HTR-8/SVneo (cell line): ENCODE measurements around the gene PARD3B.

Experiments used
- DNase-seq: peaks from one replicate; pipeline ENCODE4 v3.0.0; 2011; ENCODE audit warnings: low spot score, mixed read lengths; ENCODE audit not compliant: insufficient read length
- FAIRE-seq: peaks from 2 replicates; lab custom pipeline; 2011; peaks lifted over from hg19 to GRCh38; lab: Jason Lieb, UNC

PARD3B gene

GRCh38 chr2:205580212-205580987 is 1035.1 kb downstream of the PARD3B start:
- FAIRE-seq (no peak), DNase-seq (no peak)

- FAIRE-seq (no peak), DNase-seq (no peak)
Observed at GRCh38 chr2:205582366-205582765, 1037.1 kb downstream of the PARD3B start.

- no peak for FAIRE-seq
Observed at GRCh38 chr2:205585449-205586383, 1040.4 kb downstream of the PARD3B start.

DNA sequence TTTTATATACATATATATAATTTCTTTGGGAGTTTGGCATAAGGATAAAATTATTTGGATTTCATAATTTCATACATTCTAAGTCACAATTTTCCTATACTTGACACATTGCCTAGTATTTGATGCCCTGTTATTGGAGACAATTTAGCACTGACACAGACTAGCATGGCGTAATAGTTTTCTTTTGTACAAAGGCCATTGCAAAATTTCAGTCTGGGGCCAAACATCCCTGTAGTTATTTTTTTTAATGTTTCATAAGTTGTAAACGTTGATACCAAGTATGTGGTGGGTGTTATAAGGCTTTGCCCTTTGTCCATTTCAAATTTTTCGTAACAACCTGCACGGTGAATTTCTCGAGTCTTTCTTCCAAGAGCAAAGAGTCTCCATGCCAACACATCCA is 1041.4 kb downstream of the PARD3B start:
- DNase-seq (no peak), FAIRE-seq (no peak)

More at GRCh38 chr2:205585449-205586383, 1040.4 kb downstream of the PARD3B start:
- no peak for DNase-seq

DNA sequence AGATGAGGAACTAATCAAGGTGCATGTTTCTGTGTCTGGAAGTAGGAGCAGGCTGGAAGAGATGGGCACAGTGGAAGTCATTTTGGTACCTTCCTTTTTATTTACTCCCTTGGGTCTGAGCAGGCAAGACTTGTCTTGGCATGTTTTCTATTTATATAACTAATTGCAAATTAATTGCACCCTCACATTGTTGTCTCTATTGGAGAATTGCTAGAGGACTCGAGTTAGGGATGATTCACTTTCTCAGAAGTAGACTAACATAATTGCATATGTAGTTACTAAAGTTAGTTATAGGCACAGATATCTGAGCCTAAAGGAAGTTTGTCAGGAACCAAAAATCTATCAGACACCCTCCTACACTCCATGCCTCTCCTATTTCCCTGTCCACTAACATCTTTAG is 1044.2 kb downstream of the PARD3B start:
- no peak for FAIRE-seq

DNA sequence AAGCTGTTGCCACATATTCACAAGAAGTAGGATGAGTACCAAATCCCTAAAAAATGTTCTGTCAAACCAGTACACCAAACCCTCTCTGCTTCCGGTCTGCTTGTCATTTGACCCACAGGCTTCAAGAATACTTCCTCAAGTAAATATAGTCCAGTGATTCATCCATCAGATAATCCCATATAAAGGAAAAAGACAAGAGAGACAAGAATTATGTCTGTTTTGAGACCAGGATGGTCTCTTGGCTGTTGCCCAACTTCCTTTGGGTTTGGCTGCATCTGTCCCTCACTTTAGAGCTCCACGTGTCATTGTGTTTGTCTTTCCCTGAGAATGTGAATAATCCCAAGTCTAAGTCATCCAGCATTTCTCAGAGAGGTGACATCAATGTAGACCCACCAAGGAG is 1045.5 kb downstream of the PARD3B start:
- FAIRE-seq (no peak), DNase-seq (no peak)

More for the DNA sequence above, 1044.2 kb downstream of the PARD3B start:
- DNase-seq: no peak

DNA sequence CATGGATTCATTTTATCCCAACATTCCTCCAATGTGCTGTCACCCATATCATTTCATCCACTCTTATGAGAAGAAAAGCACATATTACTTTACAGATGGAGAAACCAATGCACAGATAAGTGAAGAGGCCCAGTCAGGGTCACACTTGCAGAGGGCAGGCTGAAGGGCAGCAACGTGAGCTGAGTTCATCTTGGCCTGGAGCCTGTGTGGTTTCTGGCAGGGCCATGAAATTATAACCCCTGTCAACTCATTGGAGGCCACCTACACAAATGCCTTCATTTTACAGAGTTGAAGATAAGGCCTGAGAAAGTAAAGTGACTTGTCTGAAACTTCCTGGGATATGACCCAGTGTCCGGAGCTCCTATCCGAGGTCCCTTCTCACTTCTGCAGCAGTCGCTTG is 1048.6 kb downstream of the PARD3B start:
- no peak for FAIRE-seq
- no peak for DNase-seq

DNA sequence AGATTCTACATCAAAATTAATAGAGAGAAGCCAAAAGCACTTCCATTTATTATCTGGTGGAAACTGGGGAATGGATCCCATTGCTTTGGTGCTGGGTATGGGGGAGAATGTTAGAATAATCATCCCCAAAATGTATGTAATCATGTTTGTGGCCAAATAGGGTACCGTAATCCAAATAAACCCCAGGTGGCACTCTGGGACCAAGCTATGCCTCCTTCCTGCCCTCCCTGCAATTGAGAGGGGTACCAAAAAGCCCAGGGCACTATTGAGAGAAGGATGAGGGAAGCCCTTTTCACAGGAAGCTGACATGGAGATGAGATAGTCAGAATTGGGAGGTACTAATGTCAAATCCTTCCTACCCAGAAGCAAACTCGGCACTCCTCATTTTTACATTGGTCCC is 1051.3 kb downstream of the PARD3B start:
- FAIRE-seq (no peak), DNase-seq (no peak)

GRCh38 chr2:205605638-205606304 is 1060.5 kb downstream of the PARD3B start:
- no peak for DNase-seq

DNA sequence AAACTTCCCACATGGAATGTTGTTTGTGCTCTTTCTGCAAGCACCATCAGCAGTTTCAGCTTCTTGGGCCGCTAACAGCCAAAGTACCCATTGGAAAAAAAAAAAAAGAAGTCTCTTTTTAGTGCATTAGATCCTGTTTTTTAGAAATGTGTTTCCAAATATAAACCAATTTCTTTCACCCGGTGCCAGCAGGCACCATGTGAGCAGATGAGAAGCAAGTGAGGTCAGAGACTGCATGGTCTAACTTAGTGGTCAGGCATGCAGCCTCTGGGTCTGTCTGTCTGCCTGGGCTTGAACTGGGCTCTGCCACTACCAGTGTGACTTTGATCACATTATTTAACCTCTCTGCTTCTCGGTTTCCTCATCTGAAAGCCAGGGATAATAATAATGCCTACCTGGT is 1061.9 kb downstream of the PARD3B start:
- FAIRE-seq (no peak), DNase-seq (no peak)

More at GRCh38 chr2:205605638-205606304, 1060.5 kb downstream of the PARD3B start:
- no peak for FAIRE-seq

DNA sequence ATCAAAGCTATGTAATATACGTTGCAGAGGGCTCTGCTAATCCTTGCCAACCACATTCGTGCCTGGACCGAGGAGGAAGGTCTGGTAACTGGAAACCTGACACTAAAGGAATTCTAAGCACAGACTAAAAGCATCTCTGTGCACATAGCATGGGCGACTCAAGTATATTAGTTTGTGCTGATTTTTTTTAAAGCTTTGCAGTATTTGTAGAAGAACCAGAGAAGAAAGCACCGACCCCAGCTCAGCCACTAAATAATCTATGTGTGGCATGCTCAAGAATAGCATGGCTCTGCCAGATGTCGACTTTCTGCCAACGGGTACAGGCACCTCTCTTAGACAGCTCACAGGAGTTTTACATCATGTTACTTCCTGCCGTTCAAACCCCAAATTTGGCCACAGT is 1063.8 kb downstream of the PARD3B start:
- FAIRE-seq: no peak
- DNase-seq: no peak

- FAIRE-seq (no peak), DNase-seq (no peak)
Observed at GRCh38 chr2:205610437-205610836, 1065.2 kb downstream of the PARD3B start.

- FAIRE-seq (no peak), DNase-seq (no peak)
Observed at GRCh38 chr2:205612636-205613035, 1067.4 kb downstream of the PARD3B start.

DNA sequence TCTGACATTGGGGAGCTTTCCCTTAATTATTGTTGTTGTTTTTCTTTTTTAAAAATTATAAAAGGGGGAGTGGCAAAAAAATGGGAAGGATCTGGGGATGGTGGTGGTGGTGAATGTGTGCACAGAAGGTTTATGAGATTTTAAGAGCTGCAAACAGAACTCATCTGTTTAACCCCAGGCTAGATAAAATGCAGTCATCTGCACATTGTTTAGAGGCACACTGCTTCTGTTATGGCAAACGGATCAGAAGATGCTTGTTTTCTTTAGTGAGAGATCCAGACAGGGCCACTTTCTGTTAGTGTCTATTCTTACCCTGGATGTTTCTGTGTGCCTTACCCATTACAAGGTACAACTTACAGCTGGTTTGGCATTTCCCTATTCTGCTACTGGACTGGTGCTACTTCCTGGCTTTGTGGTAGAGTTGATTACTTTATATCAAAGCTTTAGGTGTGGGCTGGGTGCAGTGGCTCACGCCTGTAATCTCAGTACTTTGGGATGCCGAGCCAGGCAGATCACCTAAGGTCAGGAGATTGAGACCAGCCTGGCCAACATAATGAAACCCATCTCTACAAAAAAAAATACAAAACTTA is 1068.8 kb downstream of the PARD3B start:
- FAIRE-seq (no peak), DNase-seq (no peak)

DNA sequence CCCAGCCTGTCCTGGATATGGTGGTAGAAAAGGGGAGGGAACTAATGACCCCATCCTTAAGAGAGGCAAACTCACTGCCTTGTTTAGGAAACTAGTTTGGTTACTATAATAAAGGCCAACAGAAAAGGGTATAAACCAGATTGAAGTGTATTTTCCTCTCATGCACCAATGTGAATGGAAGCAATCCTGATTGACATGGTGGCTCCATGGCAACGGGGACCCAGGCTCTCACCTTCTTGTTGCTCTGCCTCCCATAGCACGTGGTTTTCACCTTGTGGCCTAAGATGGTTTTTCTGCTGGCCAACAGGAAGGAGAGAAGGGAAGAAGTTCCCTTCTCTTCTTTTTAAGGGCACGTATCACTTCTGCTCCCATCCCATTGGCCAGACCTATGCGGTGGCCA is 1069.7 kb downstream of the PARD3B start:
- DNase-seq (no peak), FAIRE-seq (no peak)

DNA sequence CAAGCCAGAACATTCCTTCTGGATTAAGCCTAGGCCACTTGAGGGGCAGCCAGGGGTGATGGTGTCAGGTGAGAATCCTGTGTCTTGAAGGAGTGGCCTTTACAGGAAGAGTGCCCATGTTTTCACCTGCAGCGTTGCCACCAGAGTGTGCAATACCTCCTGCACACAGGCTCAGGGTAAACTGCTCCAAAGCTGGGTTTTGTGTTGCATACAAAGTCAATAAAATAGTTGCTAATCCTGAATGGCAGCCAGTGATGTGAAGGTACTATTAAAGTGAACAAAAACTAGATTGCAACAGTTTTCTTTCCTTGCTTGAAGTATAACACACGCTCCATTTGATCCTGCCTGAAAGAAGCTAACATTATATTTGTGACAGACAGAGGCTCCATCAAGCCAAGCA is 1072.6 kb downstream of the PARD3B start:
- no peak for FAIRE-seq
- no peak for DNase-seq

GRCh38 chr2:205619600-205619999 is 1074.3 kb downstream of the PARD3B start:
- no peak for FAIRE-seq
- DNase-seq: no peak

DNA sequence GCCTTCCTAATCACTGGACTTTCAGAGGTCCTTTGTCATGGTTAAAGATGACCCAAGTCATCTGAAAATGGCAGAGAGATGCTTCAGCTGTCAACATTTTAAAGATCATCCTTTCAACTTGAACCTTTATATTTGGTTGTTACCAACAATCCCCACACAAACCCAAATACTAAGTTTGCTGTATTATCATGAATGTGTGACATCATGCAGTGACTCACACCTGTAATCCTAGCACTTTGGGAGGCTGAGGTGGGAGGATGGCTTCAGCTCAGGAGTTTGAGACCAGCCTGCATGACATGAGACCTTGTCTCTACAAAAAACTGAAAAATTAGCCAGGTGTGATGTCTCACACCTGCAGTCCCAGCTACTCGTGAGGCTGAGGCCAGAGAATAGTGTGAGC is 1081.8 kb downstream of the PARD3B start:
- no peak for FAIRE-seq
- no peak for DNase-seq

DNA sequence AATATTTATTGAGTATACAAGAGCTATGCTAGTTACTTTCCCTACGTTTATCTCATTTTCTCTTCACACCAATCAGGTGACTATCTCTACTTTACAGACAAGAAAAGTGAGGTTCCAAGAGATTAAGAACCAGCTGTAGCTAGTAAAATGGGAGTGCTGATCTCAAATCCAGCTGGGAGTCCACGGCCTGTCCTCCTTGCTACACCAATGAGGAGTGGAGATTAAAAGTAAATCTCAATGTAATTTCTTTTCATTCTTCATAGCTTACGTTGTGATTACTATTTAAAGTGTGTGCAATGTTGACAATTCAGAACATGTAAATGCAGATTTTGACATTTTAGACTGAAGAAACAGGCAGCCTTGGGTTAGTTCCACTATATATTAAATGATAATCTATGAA is 1083.1 kb downstream of the PARD3B start:
- FAIRE-seq: no peak

GRCh38 chr2:205629091-205629776 is 1084.0 kb downstream of the PARD3B start:
- no peak for DNase-seq

More for the DNA sequence above, 1083.1 kb downstream of the PARD3B start:
- no peak for DNase-seq

More at GRCh38 chr2:205629091-205629776, 1084.0 kb downstream of the PARD3B start:
- no peak for FAIRE-seq
